HG02759 (cell line): Measurements from ENCODE around the gene HIVEP3.
A peak's percentile ranks its signal among the peaks of the same experiment; 100 is the strongest.

Experiments
- ATAC-seq: cut with Tn5 transposase; IDR thresholded peaks from one replicate; pipeline ENCODE4 v1.9.1; 2021; ENCODE audit warnings: mild to moderate bottlenecking, moderate library complexity; ENCODE audit not compliant: unreplicated experiment

HIVEP3 gene

DNA sequence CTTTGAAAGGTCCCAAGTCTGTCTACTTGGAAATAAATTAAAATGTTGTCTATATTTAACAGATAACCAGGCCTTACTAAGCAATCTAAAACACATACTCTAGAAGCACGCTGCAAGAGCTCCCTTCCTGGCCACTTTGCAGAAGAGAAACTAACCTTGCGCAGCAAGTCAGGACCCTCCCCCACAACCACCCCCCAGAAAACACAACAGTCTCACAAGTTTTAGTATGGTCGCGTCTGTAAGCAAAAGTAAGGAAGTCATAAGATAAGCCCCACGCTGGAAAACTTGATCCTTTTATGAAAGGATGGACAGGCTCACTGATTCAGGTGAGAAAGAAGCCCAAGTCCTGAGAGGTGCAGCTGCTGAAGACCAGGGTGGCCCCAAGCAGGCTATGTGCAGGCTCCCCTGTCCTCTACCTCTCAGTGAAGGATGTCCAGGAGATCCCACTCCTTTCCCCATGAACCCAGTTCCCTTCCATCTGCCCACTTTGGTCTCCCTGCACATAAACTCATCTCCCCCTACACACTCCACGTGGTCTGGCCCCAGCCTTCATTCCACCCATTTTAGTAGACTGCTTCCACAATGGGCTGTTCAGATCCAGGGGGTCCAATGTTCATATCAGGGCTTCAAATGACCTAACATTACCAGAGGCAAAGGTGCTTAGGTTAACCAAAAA is 23.8 kb downstream of the HIVEP3 start:
- ATAC-seq = no peak

DNA sequence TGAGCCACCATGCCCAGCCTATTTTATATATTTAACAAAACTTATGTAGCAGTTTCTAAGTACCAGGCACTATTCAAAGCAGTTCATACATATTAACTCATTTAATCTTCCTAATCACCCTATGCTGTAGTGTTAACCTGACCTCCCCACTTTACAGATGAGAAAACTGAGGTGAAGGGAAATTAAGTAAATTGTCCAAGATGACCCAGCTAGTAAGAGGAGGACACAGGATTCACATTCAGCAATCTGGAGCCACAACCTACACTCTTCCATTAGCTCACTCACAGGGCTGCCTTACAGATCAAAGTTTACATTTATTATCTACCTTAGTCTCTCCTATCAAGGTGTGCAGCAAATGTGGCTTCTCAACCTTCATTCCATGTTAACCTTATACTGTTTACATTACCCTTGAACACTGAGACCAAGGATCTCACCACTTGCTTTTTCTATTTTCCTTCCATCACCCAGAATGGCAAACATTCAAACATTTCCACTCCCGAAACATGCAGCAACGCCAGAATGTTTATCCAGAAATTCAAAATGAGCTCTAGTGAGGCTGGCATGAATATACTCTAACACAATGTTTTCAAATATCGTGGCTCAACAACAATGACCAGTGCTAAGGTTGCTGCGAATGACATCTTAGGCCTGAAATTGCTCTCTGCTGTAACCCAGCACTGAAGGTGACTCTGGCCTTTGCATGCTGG is 24.5 kb downstream of the HIVEP3 start:
- ATAC-seq = no peak

DNA sequence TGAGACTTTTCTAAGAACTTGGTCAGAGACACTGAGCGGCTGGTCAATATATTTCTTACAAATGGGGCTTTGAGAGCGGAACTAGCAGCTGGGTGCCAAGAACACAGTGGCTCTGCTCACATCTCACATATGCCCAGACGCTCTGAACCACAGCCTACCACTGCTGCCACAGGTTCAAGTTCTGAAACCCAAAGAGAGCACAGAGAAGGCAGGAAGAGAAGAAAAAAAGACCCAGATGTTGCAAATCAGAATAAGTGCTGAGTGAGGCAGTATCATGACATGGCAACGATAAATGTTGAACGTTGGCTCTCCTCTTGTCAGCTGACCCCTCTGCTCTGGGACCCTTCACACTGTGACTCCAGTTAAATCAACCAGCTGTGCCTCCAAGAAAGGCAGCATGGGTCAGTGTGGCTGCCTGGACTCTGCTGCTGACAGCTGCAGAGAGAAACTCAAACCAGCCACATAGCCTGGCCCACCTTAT is 26.4 kb downstream of the HIVEP3 start:
- ATAC-seq = no peak

- peak; percentile 90 for ATAC-seq
Measured at GRCh38 chr1:41891199-41891896, 27.4 kb downstream of the HIVEP3 start.

DNA sequence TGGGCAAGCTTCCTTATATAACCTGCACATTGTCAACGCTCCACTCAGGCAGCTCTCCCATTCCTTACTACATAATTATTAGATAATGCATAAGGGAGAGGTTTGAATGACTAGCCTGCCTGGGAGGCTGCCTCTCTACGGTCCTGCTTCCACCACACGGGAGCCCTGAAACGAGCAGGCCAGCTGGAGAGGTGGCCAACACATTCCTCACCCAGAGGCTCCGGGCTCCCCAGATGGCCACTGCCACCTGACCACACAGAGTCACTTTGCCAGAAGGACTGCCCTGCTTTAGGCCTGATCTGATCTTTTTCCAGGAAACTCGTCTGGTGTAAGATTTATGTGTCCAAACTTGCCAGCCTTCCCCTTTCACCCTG is 27.9 kb downstream of the HIVEP3 start:
- no peak for ATAC-seq

DNA sequence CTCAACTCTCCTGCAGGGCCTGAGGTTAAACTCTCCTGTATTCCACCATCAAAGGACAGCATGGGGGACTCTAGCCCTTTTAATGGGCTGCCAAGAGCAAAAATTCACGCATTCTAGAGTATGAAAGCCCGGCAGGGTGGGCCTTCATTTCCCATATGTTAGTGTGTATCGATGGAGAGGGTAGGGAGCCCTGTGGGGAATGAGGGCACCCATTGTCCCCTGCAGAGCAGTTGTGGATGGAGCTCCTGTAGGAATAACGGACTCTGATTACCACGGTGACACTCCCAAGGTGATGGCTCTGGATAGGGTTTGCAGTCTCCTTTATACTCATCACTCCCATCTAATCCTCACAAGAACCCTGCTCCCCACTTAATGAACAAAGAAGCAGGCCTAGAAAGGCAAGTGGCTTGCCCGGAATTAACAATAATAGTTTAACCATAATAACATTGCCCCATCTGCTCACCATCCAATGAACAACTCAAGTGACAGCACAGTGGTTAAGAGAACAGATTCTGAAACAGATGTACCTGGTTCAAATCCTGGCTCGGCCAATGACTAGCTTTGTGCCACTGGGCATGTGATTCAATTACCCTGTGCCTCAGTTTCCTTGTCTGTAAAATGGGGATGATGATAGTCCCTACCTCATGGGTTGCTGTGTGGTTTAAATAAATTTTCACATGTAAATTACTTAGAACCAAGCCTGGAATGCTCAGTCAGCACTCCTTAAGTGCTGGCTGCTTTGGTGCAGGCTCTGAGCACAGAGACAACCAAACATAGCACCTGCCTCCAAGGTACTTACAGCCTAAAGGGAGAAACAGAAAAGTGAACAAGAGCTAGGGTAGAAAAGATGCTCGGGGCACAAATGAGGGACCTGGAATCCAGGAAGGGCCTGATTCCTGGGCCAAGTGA is 29.0 kb downstream of the HIVEP3 start:
- no peak for ATAC-seq

DNA sequence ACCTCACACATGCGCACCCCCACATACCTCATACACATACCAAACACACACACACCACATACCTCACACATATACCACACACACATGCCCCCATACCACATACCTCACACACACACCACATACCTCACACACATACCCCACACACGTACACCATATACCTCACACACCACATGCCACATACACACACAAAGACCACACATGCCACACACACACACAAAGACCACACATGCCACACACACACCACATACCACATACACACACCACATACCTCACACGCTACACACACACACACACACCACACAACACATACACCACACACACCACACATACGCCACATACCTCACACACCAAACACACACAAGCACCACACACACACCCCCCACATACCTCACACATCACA is 30.0 kb downstream of the HIVEP3 start:
- ATAC-seq = no peak

- ATAC-seq = no peak
Measured at GRCh38 chr1:41887365-41887764, 31.4 kb downstream of the HIVEP3 start.

DNA sequence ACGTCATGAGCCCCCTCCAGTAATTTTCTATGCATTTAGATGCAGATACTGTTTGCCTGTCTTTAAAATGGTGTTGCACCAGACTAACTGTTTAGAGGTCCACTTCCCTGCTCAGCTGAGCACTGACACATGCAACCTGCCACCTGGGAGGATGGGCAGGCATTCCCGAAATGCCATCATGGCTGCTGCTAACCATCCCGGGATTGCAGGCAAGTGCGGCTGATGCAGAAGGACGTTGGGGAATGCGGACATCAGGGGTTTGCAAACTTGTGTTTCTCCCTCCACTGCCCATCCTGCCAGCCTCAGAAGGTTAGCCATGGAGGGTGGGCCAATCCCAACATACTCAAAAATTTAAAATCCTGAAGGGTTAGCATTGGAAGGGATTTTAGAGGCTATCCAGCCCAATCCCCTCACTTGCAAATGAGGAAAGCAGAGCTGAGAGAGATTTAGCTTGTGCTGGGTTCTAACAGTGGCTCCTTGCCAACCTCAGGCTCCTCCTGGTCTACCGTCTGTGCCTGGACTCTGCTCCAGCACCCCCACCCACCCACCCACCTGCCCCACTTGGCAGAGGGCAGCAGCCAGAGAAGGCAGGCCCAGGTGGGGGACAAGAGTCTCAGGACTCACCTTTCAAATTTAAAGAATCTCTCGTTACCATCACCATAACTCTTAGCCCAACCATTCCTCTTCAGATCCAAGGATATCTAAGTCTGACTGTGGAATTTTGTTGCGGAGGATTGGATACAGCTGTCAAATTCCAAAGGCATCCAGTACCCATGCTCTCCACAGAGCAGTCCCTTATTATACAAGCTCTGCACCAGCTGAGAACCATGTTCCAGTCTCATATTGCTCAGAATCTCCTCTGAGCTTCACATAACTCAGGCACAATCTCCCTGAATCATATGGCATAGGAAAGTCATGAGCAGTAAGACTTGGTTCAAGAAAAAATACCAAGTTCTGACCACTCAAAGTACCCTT is 34.2 kb downstream of the HIVEP3 start:
- no peak for ATAC-seq

DNA sequence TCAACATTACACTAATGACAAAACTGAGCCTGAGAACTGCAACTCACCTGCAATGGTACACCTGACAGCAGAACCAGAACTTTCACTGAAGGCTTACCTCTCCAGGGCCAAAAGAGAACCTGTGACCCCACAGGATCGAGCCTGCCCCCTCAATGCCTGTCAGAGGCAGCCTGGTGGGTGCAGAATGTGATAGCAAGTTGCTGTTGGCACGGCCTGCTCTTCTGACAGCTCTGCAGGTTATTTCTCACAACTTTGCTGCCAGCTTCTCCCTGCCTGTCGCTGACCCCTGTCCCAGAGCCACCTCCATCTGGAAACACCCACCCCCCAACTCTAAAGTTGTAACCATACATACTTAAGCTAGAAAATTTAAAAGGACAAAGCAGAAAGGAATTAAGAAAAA is 35.2 kb downstream of the HIVEP3 start:
- ATAC-seq = no peak

GRCh38 chr1:41882486-41882885 is 36.2 kb downstream of the HIVEP3 start:
- ATAC-seq = no peak

- ATAC-seq = no peak
Measured at GRCh38 chr1:41882068-41882477, 36.6 kb downstream of the HIVEP3 start.

GRCh38 chr1:41880950-41881885 is 37.5 kb downstream of the HIVEP3 start:
- ATAC-seq = no peak

DNA sequence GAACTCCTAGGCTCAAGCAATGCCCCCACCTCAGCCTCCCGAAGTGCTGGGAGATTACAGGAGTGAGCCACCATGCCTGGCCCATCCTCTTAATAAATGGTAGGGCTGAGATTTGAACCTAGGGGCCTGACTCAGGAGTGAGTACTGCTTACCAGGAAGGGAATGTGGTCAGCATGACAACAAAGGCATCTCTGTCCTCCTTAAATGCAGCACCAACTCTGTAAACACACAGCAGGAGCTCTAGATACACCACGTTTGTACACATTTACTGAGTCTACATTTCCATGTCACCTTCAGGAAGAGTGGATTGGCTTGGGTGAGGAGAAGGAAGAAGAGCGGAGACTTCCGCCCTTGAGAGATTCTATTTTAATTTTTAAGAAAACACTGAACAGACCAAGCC is 38.5 kb downstream of the HIVEP3 start:
- no peak for ATAC-seq

DNA sequence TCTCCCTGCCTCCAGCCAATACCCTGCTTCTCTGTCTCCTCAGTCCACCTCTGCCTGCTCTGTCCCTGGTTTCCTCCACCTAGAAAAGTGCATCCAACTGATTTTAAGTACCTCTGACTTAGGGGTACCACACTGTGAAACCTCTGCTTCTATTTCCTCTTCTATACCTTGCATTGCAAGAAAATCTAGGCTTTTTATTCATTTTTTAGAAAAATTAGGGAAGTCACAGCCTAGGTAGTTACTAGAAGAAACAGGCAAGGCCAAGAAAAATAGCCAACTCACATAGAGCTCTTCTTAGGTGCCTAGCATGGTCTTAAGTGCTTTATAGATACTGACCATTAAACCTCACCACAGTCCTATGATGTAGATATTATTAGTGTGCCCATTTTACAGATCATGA is 39.1 kb downstream of the HIVEP3 start:
- ATAC-seq = no peak

DNA sequence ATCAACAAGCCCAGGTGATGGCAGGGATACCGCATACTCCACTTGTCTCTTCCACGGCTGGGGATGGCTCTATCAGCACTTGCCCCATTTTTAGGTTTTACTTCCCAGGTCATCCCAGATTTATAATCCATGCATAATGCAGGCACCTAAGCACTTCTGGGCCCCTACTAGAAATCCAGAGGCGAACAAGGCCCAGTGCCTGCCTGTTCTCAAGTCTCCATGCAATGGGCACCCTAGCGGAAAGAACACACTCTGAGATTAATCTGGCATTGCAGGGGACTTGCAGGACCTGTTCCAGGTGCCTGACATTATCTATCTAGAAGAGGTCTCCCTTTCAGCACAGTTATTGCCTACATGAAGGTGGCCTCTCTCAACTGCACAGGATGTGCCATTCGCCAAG is 39.8 kb downstream of the HIVEP3 start:
- ATAC-seq = no peak

DNA sequence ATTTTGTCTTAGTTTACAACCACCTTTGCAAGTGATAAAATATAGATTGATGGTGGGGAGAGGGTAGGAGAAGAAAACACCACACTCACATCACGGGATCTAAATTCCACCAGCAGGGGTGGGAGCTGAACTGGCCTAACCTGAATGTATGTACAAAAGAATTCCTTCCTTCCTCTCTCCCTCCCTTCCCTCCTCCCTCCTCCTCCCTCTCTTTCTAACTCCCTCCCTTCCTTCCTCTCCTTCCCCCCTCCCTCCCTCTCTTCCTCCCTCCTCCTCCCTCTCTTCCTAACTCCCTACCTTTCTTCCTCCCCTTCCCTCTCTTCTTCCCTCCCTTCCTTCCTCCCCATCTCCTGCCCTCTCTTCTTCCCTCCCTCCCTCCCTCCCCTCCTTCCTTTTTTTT is 40.2 kb downstream of the HIVEP3 start:
- no peak for ATAC-seq

- ATAC-seq = no peak
Measured at GRCh38 chr1:41876576-41877445, 41.9 kb downstream of the HIVEP3 start.
